ENCODE data around the gene FAM3C. TPM values are rescaled to one million over a fixed set of nuclear protein-coding genes. Genes with fewer than 3 reads are reported as not detected.

Gene FAM3C
- total and polyA plus RNA-seq, 2 of the 8 experiments (the other 6 are each of a cell fraction or from before 2014, with no cell fraction given) = 27.0 to 77.7 TPM

- no peak for TF ChIP-seq CHD7 (IDR thresholded peaks at IDR 0.05; ENCODE audit: insufficient replicate concordance, low read length)
- TF ChIP-seq CTBP2 (IDR thresholded peaks at IDR 0.05; ENCODE audit: borderline replicate concordance, insufficient read depth, insufficient read length, low read length) = no peak
- no peak for TF ChIP-seq RBBP5 (IDR thresholded peaks at IDR 0.05; ENCODE audit: borderline replicate concordance, low read depth, low read length)
- no peak for TF ChIP-seq TAF7 (optimal IDR thresholded peaks at IDR 0.05; ENCODE audit: borderline replicate concordance, low read depth, low read length)
- no peak for TF ChIP-seq GTF2F1 (IDR thresholded peaks at IDR 0.05; ENCODE audit: borderline replicate concordance, low read depth, low read length)
- no peak for TF ChIP-seq TAF1 (IDR thresholded peaks at IDR 0.05; ENCODE audit: low read depth, low read length)
- no peak for TF ChIP-seq NANOG (IDR thresholded peaks at IDR 0.05; ENCODE audit: insufficient read depth, low read depth, low read length, poor library complexity, severe bottlenecking)
- no peak for TF ChIP-seq SP2 (IDR thresholded peaks at IDR 0.05; ENCODE audit: low read length)
- TF ChIP-seq SIX5 (IDR thresholded peaks at IDR 0.05; ENCODE audit: low read depth, low read length) = no peak
- TF ChIP-seq EP300 (IDR thresholded peaks at IDR 0.05; ENCODE audit: borderline replicate concordance in 1 of 2, low read depth in 2 of 2, low read length in 2 of 2) = no peak
- TF ChIP-seq KDM4A (IDR thresholded peaks at IDR 0.05; ENCODE audit: low read depth, low read length, severe bottlenecking) = no peak
Measured at GRCh38 chr7:121371367-121371766, 24.7 kb downstream of the FAM3C start (continued).
